Activated CD8-positive, alpha-beta memory T cell treated with anti-CD3 and anti-CD28 coated beads, Interleukin-2, amount 10 ng/mL, durations not matched to agents 7 days and 5 days (primary cell): ENCODE data around the gene ELAVL4. TPM values are rescaled to one million over a fixed set of nuclear protein-coding genes. Genes with fewer than 3 reads are reported as not detected.

Source experiments
- total RNA-seq, 2 experiments: library from RNA; stranded (reverse); gene quantifications; one replicate each; pipeline ENCODE4 v1.2.3, GENCODE V29; 2021

ELAVL4 gene
- total RNA-seq, 2 experiments from 2014 or later = not detected

Other genes with a start within 250 kb of the ELAVL4 start
- gene AGBL4, start 85.0 kb upstream of the ELAVL4 start, total RNA-seq = not detected